ENCODE measurements around the gene TTLL11. TPM values are rescaled to one million over a fixed set of nuclear protein-coding genes. Genes with fewer than 3 reads are reported as not detected.
"Not testable (repeated sequence)": the region's sequence is repeated elsewhere in the genome, so short reads cannot be mapped to it uniquely, and the experiment has no call there.

The TTLL11 gene
- total and polyA plus RNA-seq, 2 of the 8 experiments (the other 6 are each of a cell fraction or from before 2014, with no cell fraction given): 0.56 to 0.80 TPM

GRCh38 chr9:121981118-121981883 lies 111.8 kb downstream of the TTLL11 start (continued):
- TF ChIP-seq, protein P1, sequence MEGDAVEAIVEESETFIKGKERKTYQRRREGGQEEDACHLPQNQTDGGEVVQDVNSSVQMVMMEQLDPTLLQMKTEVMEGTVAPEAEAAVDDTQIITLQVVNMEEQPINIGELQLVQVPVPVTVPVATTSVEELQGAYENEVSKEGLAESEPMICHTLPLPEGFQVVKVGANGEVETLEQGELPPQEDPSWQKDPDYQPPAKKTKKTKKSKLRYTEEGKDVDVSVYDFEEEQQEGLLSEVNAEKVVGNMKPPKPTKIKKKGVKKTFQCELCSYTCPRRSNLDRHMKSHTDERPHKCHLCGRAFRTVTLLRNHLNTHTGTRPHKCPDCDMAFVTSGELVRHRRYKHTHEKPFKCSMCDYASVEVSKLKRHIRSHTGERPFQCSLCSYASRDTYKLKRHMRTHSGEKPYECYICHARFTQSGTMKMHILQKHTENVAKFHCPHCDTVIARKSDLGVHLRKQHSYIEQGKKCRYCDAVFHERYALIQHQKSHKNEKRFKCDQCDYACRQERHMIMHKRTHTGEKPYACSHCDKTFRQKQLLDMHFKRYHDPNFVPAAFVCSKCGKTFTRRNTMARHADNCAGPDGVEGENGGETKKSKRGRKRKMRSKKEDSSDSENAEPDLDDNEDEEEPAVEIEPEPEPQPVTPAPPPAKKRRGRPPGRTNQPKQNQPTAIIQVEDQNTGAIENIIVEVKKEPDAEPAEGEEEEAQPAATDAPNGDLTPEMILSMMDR (IDR thresholded peaks at IDR 0.05; ENCODE audit: control extremely low read depth in 1 of 3, insufficient read depth in 1 of 3, low read depth in 1 of 3, low read length in 3 of 3): no peak
- TF ChIP-seq SAP30 (IDR thresholded peaks at IDR 0.05; ENCODE audit: insufficient read depth, insufficient replicate concordance, low read length): no peak

DNA sequence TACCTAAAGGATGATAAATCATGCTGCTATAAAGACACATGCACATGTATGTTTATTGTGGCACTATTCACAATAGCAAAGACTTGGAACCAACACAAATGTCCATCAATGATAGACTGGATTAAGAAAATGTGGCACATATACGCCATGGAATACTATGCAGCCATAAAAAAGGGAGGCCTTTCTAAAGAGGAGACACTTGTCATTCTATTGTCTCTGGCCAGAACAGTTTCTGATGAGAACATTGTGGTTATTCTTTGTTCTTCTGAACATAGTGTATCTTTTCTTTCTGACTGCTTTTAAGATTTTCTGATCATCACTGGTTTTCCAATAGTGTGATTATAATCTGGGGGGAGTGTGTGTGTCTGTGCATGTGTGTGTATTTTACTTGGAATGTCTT lies 112.4 kb downstream of the TTLL11 start:
- WGBS, 2 experiments (ENCODE audit: extremely low coverage in 1 of 2, insufficient coverage in 1 of 2, insufficient read length in 1 of 2, insufficient replicate concordance in 2 of 2, low coverage in 1 of 2, low lambda C conversion rate in 2 of 2, missing lambda C conversion rate in 1 of 2): 81% methylated on average over 1 of the region's 1 CpG; no CpG with 5 or more reads in 1 of the 2 experiments
- CTCF ChIA-PET (ENCODE audit: partially characterized antibody): interaction anchor here (0.6 to 1.4 kb wide), 3 partner anchors 44 to 340 kb away, joined by 3 to 5 read pairs (median 4); no protein-coding TSS in a partner anchor
- FAIRE-seq: not testable (repeated sequence)

More for the DNA sequence above, 112.4 kb downstream of the TTLL11 start:
- H3K79me2 ChIP-seq (ENCODE audit: control insufficient read depth in 1 of 2, insufficient read depth in 2 of 2, low read length in 2 of 2); POLR2A ChIA-PET (ENCODE audit: partially characterized antibody); H3K4me2 ChIP-seq (ENCODE audit: insufficient read depth in 1 of 2, low read depth in 2 of 2, low read length in 2 of 2); H2AFZ ChIP-seq (ENCODE audit: low read length); H2BK12ac ChIP-seq (ENCODE audit: low read depth, low read length); H3K14ac ChIP-seq (ENCODE audit: insufficient read length); H3K18ac ChIP-seq (ENCODE audit: extremely low read depth, low read length); DNase-seq (ENCODE audit: low read depth in 1 of 2, low spot score in 2 of 2); H3K27ac ChIP-seq (ENCODE audit: low read depth, low read length); H3K4ac ChIP-seq (replicated peaks; ENCODE audit: insufficient read length, low read depth, low read length); H4K5ac ChIP-seq (ENCODE audit: insufficient read length, low read depth, low read length); H4K8ac ChIP-seq (ENCODE audit: extremely low read depth, insufficient read depth, low read length); H3K23ac ChIP-seq (ENCODE audit: insufficient read length); H3K9ac ChIP-seq (replicated peaks in 1 of 4; ENCODE audit: extremely low read depth in 1 of 4, low read depth in 3 of 4, low read length in 3 of 4); H2AK5ac ChIP-seq (ENCODE audit: low read depth, low read length); H3K4me3 ChIP-seq (ENCODE audit: extremely low read depth in 1 of 4, insufficient read depth in 2 of 4, low read depth in 3 of 4, low read length in 4 of 4); H2BK15ac ChIP-seq (ENCODE audit: low read length); H3K56ac ChIP-seq (replicated peaks; ENCODE audit: insufficient read length, low read depth, low read length); H3K36me3 ChIP-seq (ENCODE audit: control insufficient read depth in 2 of 4, insufficient read depth in 4 of 4, low read length in 3 of 4); H2BK20ac ChIP-seq (ENCODE audit: low read length); H3K4me1 ChIP-seq (replicated peaks in 1 of 4; ENCODE audit: control insufficient read depth in 3 of 4, insufficient read depth in 4 of 4, low read length in 3 of 4); H2BK120ac ChIP-seq (replicated peaks; ENCODE audit: low read depth, low read length); H3K9me3 ChIP-seq (ENCODE audit: insufficient read depth in 2 of 2, low read depth in 1 of 2, low read length in 1 of 2); H2BK5ac ChIP-seq (ENCODE audit: low read depth, low read length); H3K23me2 ChIP-seq (ENCODE audit: low read depth, low read length); H3K79me1 ChIP-seq (ENCODE audit: low read depth, low read length); H3K27me3 ChIP-seq (replicated peaks in 1 of 4; ENCODE audit: control insufficient read depth in 3 of 4, extremely low read depth in 1 of 4, insufficient read depth in 3 of 4, low read length in 3 of 4); H4K20me1 ChIP-seq (replicated peaks in 1 of 2; ENCODE audit: control insufficient read depth in 1 of 2, insufficient read depth in 2 of 2, low read length in 2 of 2); H4K91ac ChIP-seq (replicated peaks; ENCODE audit: insufficient read length, low read length): not testable (repeated sequence)

All from H1 (cell line).